Gastrocnemius medialis (tissue), 4 donors: Measurements from ENCODE around the gene GNAQ. TPM values are rescaled to one million over a fixed set of nuclear protein-coding genes. Genes with fewer than 3 reads are reported as not detected.

Source experiments
- ATAC-seq, 2 donors: fragments of 150-250 bp; one replicate each; pipeline ENCODE4 v1.9.1; 2016
- DNase-seq, 2 donors: peaks; one replicate each; pipeline ENCODE4 v3.0.0-alpha.2; 2019
- H3K27ac ChIP-seq, 4 donors: fragments of 200-600 bp; sonication (generic); 1 replicate in 1 of 4; 2 replicates in 3 of 4; pipeline ENCODE4 v1.5.1; 2016 to 2018; ENCODE audit warnings: mild to moderate bottlenecking in 2 of 4, moderate library complexity in 1 of 4
- H3K27me3 ChIP-seq, 3 donors: fragments of 200-600 bp; sonication (generic) in 2 of 3; 1 replicate in 1 of 3; 2 replicates in 2 of 3; pipeline versions ENCODE4 v1.5.1 to v1.6.0; 2016 to 2019; ENCODE audit warnings: mild to moderate bottlenecking in 1 of 3, moderate library complexity in 1 of 3
- H3K36me3 ChIP-seq, 2 donors: fragments of 200-600 bp; sonication (generic) in 1 of 2; one replicate each; pipeline ENCODE4 v1.5.1; 2017 to 2018
- H3K4me1 ChIP-seq, 2 donors: fragments of 200-600 bp; sonication (generic) in 1 of 2; one replicate each; pipeline ENCODE4 v1.5.1; 2016 to 2017; ENCODE audit warnings: mild to moderate bottlenecking in 2 of 2
- H3K4me3 ChIP-seq, 4 donors: fragments of 200-600 bp; sonication (generic) in 3 of 4; 1 replicate in 1 of 4; 2 replicates in 3 of 4; pipeline ENCODE4 v1.5.1; 2016 to 2019; ENCODE audit warnings: mild to moderate bottlenecking in 2 of 4
- H3K9me3 ChIP-seq, 3 donors: fragments of 200-600 bp; sonication (generic) in 2 of 3; 1 replicate in 1 of 3; 2 replicates in 2 of 3; pipeline ENCODE4 v1.5.1; 2016 to 2019
- POLR2A ChIP-seq, 2 donors: fragments of 450-650 bp; IDR thresholded peaks; one replicate each; pipeline ENCODE4 v1.6.1; 2017; ENCODE audit warnings: antibody characterized with exemption in 2 of 2, mild to moderate bottlenecking in 2 of 2, moderate library complexity in 2 of 2
- in situ Hi-C, 4 donors: fragments of 200-750 bp; cut with MboI; loops; one replicate each; pipeline versions ENCODE4 v1.15.0 to v1.8.0; 2017; ENCODE audit warnings: low sequenced_read_pairs in 4 of 4
- intact Hi-C: fragments of 100-400 bp; cut with DNase I; formaldehyde crosslinking; loops from one replicate; pipeline ENCODE4 v1.15.1; 2023; ENCODE audit warnings: low total_unique reads
- total RNA-seq, 4 donors: library from RNA; depleted of rRNA; stranded (reverse); fragments of >200 nt; gene quantifications; one replicate each; pipeline versions ENCODE4 v1.1.0 to v1.2.3, GENCODE V29; 2016
- TF ChIP-seq, protein P1 (sequence below), 5 experiments: fragments of 450-650 bp in 3 of 5; fragments of 200-600 bp in 2 of 5; sonication (generic) in 2 of 5; IDR thresholded peaks in 4 of 5; conservative IDR thresholded peaks in 1 of 5; 1 replicate in 4 of 5; 2 replicates in 1 of 5; pipeline ENCODE4 v1.5.1; 2016 to 2019; ENCODE audit warnings: antibody characterized with exemption in 5 of 5, mild to moderate bottlenecking in 3 of 5, moderate library complexity in 3 of 5

The GNAQ gene
- total RNA-seq, 4 donors from 2014 or later, result 11.3 to 25.9 (median 18.7) TPM

GRCh38 chr9:77826116-77826515 is 205.5 kb downstream of the GNAQ start:
- DNase-seq, result no peak
- in situ Hi-C loops (loop anchor here in 2 of 4 donors (10.0 to 25.0 kb wide), 2 partner anchors 209 to 211 kb away; partner anchors contain the start of gene GNAQ (in 2 of the 2)), intact Hi-C loops (no loop called here)
- H3K36me3 ChIP-seq, result no peaks in the 10 kb centered on the region
- H3K4me3 ChIP-seq, result no peak overlapping the region
- no peak for TF ChIP-seq POLR2A (IDR thresholded peaks at IDR 0.05)
- TF ChIP-seq, protein P1, sequence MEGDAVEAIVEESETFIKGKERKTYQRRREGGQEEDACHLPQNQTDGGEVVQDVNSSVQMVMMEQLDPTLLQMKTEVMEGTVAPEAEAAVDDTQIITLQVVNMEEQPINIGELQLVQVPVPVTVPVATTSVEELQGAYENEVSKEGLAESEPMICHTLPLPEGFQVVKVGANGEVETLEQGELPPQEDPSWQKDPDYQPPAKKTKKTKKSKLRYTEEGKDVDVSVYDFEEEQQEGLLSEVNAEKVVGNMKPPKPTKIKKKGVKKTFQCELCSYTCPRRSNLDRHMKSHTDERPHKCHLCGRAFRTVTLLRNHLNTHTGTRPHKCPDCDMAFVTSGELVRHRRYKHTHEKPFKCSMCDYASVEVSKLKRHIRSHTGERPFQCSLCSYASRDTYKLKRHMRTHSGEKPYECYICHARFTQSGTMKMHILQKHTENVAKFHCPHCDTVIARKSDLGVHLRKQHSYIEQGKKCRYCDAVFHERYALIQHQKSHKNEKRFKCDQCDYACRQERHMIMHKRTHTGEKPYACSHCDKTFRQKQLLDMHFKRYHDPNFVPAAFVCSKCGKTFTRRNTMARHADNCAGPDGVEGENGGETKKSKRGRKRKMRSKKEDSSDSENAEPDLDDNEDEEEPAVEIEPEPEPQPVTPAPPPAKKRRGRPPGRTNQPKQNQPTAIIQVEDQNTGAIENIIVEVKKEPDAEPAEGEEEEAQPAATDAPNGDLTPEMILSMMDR (IDR thresholded peaks at IDR 0.05 in 4 of 5, conservative IDR thresholded peaks at IDR 0.05 in 1 of 5), result no peak
- no peak overlapping the region for H3K27ac ChIP-seq
- H3K4me1 ChIP-seq, result peaks cover 14 to 22% of the 10 kb centered on the region in 2 donors
- ATAC-seq, result no peak
- no peaks in the 10 kb centered on the region for H3K9me3 ChIP-seq
- H3K27me3 ChIP-seq, result no peaks in the 10 kb centered on the region

DNA sequence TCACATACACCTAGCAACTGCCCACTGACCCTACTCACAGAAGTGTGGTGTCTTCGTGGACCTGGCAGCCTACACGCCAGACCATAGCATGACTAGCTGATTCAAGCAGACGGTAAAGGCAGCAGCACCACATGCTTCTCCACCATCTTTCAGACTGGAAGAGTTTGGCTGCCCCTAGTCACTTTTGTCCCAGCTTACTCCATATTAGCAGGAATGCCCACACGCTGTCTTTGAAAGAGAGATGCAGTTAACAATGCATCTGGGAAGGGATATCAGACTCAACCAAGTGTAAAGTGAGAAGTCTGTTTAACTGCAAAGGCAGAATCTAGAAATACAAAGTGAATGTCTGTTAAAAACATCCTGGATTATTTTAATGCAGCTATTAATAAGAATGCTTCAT is 206.2 kb downstream of the GNAQ start:
- DNase-seq, result no peak
- TF ChIP-seq, protein P1 (IDR thresholded peaks at IDR 0.05 in 4 of 5, conservative IDR thresholded peaks at IDR 0.05 in 1 of 5), result no peak
- no peak for TF ChIP-seq POLR2A (IDR thresholded peaks at IDR 0.05)
- intact Hi-C loops, result no loop called here
- no peaks in the 10 kb centered on the region for H3K36me3 ChIP-seq
- ATAC-seq, result no peak
- H3K4me1 ChIP-seq, result peaks cover 14 to 22% of the 10 kb centered on the region in 2 donors
- in situ Hi-C loops, result loop anchor here in 2 of 4 donors (10.0 to 25.0 kb wide), 2 partner anchors 209 to 212 kb away; partner anchors contain the start of gene GNAQ (in 2 of the 2)
- H3K27ac ChIP-seq, result no peak overlapping the region
- no peak overlapping the region for H3K4me3 ChIP-seq
- no peaks in the 10 kb centered on the region for H3K27me3 ChIP-seq
- H3K9me3 ChIP-seq, result no peaks in the 10 kb centered on the region

GRCh38 chr9:77820293-77820954 is 211.2 kb downstream of the GNAQ start:
- Histone ChIP-seq H3K4me1 (peaks cover 3 to 16% of the 10 kb centered on the region in 2 donors), H3K36me3 (no peaks in the 10 kb centered on the region), H3K9me3 (no peaks in the 10 kb centered on the region), H3K27me3 (no peaks in the 10 kb centered on the region), H3K4me3 (no peak overlapping the region), H3K27ac (peak overlapping the region in 1 of 4 donors; percentile 1)
- TF ChIP-seq POLR2A (IDR thresholded peaks at IDR 0.05), result no peak
- TF ChIP-seq, protein P1 (IDR thresholded peaks at IDR 0.05 in 4 of 5, conservative IDR thresholded peaks at IDR 0.05 in 1 of 5), result no peak
- in situ Hi-C loops (loop anchor here in 1 of 4 donors (10.0 kb wide), 1 partner anchor 214 kb away; the partner anchor contains the start of gene GNAQ), intact Hi-C loops (no loop called here)
- DNase-seq, result no peak
- peak in 1 of 2 donors; percentile 49 for ATAC-seq

- intact Hi-C loops, result no loop called here
- DNase-seq (no peak), ATAC-seq (peak in 1 of 2 donors; percentile 58)
- Histone ChIP-seq H3K27ac (peak overlapping the region in 2 of 4 donors; percentile 2 to 34), H3K4me1 (peaks cover 3 to 16% of the 10 kb centered on the region in 2 donors), H3K9me3 (no peaks in the 10 kb centered on the region), H3K4me3 (no peak overlapping the region), H3K27me3 (no peaks in the 10 kb centered on the region), H3K36me3 (no peaks in the 10 kb centered on the region)
- TF ChIP-seq, protein P1 (IDR thresholded peaks at IDR 0.05 in 4 of 5, conservative IDR thresholded peaks at IDR 0.05 in 1 of 5), result no peak
- TF ChIP-seq POLR2A (IDR thresholded peaks at IDR 0.05), result no peak
- in situ Hi-C loops, result loop anchor here in 1 of 4 donors (10.0 kb wide), 1 partner anchor 215 kb away; the partner anchor contains the start of gene GNAQ
Observed at GRCh38 chr9:77819657-77820056, 212.0 kb downstream of the GNAQ start.
